GM18951 (cell line): Measurements from ENCODE around the gene CC2D2A.

ENCODE experiments used
- POLR2A ChIP-seq: IDR thresholded peaks from 4 replicates; pipeline ENCODE4 v1.6.1; 2011; ENCODE audit warnings: mild to moderate bottlenecking; ENCODE audit not compliant: insufficient read length, insufficient read depth; ENCODE audit errors: extremely low read depth
- in situ Hi-C: fragments of 300-500 bp; cut with MboI; formaldehyde crosslinking; loops from one replicate; pipeline ENCODE4 v1.12.0; 2022; ENCODE audit warnings: low sequenced_read_pairs, mixed read lengths, inconsistent platforms; ENCODE audit not compliant: unreplicated experiment

Gene CC2D2A

DNA sequence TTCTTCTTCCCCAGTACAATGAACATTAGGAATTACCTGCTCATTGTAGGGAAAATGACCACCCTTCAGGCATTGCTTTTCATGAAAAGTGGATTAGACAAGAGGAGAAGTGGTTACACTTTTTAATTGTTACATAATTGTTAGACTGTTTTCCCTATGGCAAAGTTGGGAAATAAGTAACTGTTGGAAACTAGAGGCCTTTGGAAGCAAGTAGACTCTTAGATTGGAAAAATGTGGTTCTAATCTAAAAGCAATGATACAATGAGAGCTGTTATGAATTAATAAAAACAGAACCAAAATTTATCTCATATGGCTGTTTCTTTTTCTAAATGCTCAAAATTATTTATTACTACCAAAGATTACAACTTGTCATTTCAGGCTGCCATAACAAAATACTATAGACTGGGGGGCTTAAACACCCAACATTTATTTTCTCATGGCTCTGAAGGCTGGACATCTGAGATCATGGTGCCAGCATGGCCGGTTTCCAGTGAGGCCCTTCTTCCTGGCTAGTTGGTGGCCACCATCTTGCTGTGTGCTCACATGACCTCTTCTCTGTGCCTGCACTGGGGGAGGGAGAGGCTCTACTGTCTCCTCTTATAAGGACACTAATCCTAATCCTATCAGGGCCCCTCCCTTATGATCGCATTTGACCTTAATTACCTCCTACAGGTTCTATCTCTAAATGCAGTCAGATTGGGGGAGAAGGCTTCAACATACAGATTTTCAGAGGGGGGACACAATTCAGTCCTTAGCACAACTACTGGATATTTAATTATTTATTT, 12.5 kb downstream of the CC2D2A start:
- in situ Hi-C loops: no loop called here
- no peak for TF ChIP-seq POLR2A

DNA sequence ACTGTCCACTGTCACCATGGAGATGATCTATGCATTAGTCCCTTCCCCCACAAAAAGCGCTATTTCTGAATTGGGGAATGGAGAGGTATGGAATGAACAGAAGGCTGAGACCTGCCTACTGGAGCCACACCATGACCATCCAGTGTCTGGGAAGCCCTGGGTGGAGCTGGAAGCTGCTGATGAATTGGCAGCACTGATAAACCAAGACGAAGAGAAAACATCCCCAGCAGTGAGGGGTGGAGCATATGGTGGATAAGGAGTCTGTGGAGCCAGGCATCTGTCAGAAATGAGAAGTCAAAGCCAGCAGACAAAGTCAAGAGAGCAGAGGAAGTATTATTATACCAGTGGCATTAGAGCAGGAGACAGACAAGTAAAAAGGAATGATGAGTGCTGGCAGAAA, 13.2 kb downstream of the CC2D2A start:
- in situ Hi-C loops: no loop called here
- no peak for TF ChIP-seq POLR2A

DNA sequence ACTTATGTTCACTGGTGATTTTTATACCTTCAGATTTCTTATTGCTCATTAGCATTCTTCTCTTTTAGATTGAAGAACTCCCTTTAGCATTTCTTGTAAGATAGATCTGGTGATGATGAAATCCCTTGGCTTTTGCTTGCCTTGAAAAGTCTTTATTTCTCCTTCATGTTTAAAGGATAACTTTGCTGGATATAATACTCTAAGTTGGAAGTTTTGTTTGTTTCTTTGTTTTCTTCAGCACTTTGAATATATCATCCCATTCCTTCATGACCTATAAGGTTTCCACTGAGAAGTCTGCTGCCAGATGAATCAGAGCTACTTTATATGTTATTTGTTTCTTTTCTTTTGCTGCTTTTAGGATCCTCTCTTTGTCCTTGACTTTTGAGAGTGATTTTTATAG, 18.5 kb downstream of the CC2D2A start:
- in situ Hi-C loops: no loop called here
- TF ChIP-seq POLR2A: no peak

DNA sequence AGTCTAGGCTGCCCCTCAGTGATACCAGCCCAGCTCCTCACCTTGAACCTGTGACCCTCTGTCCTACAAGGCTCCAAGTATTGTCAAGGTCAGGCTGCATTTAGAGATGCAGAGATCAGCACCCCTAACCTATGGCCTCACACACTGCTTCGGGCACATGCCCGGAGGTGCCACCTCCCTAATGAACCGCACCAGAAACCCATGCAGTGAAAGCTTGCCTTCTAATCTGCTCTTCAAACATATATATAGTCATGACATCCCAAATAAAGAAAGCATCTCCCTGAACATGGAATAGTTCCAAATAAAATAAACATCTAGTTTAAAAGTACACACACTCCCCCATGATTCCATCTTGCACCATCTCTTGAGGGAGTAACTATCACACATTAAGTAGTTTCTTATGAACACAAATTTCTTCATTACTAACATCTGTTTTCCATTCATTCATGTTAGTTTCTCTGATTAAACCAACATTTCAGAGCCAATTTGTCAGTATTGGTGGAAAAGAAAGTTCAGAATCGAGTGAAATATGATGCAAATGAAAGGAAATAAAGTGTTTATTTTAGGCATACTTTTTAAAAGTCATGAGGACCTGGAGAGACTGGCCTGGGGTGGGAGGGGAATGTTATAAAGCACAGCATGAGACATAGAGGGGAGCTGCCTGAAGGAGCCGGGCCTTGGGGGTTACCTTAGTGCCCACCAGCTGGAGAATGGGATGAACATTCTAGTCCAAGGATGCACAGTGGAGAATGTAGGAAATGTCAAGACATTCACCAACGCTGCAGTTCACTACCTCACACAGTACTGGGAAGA, 19.2 kb downstream of the CC2D2A start:
- no peak for TF ChIP-seq POLR2A
- in situ Hi-C loops: no loop called here

DNA sequence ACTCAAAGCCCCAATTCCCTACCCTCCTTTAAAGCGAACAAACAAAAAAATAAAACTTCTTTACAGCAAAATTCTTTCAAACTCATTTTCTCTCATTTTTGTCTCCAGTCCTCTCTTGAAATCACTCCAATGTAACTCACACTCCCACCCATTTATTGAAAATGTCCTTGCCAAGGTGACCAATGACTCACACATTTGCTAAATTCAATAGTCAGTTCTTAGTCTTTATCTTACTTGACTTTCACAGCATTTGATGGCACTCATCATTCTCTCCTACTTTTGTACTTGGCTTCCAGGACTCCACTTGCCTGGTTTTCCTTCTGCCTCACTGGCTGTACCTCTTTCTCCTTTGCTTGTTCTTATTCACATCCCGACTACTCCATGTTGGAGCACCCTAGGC, 19.9 kb downstream of the CC2D2A start:
- in situ Hi-C loops: no loop called here
- no peak for TF ChIP-seq POLR2A

DNA sequence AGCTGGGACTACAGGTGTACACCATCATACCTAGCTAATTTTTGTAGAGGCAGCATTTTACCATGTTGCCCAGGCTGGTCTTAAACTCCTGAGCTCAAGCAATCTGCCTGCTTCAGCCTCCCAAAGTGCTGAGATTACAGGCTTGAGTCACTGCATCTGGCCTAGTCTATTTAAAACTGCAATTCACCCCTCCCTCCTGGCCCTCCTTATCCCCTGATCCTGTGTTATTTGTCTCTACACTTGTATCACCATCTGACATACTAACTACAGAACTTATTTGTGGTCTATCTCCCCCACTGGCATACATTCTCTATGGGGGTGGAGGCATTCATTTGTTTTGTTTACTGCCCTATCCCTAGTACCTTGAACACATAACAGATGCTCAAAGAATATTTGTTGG, 23.7 kb downstream of the CC2D2A start:
- TF ChIP-seq POLR2A: no peak
- in situ Hi-C loops: no loop called here

DNA sequence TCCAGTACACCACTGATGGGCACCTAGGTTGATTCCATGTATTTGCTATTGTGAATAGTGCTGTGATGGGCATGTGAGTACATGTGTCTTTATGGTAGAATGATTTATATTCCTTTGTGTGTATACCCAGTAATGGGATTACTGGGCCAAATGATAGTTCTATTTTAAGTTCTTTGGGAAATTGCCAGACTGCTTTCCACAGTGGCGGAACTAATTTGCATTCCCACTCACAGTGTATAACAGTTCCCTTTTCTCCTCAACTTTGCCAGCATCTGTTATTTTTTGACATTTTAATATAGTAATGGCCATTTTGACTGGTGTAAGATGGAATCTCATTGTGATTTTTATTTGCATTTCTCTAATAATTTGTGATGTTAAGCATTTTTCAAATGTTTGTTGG, 25.9 kb downstream of the CC2D2A start:
- in situ Hi-C loops: no loop called here
- no peak for TF ChIP-seq POLR2A

DNA sequence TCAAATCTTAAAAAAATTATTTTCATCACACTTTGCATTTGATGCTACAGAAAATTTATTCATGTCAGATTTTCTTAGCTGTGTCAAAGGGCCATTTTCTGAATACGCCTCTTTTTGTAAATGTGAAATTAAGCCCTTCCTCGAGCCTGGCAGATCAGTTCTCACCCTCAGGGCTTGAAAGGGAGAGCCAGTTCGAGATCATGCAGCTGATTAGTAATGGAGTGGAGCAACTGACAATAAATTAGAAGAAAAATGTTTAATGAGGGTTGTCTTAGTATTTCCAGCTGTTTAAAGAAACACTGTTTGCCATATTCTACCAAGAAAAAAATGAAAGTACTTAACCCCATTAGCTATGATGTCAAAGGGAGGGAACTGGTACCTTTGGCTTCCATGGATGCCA, 28.7 kb downstream of the CC2D2A start:
- TF ChIP-seq POLR2A: no peak
- in situ Hi-C loops: no loop called here

DNA sequence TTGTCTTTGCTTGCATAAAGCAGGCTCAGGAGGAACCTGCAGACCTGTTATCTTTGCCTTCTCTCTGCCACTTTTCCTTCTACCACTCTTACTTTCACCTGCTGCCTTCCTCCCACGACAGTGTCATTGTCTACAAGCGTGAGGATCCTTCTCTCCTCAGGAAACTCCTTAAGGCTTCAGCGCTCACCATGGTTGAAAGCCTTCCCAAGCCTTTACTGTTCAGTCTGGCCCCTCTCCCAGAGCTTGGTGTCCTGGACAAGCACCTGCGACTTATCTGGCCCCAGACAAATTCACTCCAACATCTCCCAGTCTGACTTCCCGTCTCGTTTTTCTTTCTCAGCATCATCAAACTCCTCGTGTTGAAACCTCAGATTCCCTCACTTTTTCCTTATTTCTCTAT, 31.0 kb downstream of the CC2D2A start:
- TF ChIP-seq POLR2A: no peak

DNA sequence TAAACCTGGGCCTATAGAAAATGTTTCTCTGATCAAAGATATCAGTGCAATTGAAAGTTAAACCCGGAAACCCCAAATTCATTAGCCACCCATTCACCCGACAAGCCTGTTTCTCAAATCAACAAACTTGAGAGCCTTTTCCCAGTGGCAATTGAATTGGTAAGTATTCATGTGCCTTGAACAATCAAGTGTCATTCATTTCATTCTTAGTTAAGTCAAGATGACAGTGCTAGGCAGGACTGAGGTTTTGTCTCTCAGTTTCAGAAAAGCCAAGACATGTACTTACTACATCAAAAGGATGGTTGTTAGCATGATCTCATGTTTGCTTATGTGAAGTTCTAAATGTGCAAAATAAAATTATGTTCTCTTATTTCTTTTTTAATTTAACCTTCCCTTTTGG, 32.3 kb downstream of the CC2D2A start:
- in situ Hi-C loops: no loop called here
- TF ChIP-seq POLR2A: no peak

More for the DNA sequence above, 31.0 kb downstream of the CC2D2A start:
- in situ Hi-C loops: no loop called here

DNA sequence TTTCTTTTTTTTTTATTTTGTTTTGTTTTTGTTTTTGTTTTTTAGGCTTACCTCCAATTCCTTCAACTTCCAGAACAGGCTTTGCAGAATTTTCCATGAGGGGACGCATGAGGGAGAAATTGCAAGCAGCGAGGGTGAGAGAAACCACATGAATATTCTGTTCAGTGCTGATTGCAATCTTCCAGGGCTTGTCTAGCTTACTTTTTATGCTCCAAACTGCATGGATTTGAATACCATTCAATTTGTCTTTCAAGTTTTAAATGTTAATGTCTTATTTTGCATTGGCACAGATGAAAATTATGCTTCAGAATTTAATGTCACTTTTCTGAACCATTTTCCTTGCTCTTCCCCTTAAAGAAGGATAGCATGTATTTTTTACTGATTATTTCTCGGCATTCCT, 32.7 kb downstream of the CC2D2A start:
- no peak for TF ChIP-seq POLR2A
- in situ Hi-C loops: no loop called here

DNA sequence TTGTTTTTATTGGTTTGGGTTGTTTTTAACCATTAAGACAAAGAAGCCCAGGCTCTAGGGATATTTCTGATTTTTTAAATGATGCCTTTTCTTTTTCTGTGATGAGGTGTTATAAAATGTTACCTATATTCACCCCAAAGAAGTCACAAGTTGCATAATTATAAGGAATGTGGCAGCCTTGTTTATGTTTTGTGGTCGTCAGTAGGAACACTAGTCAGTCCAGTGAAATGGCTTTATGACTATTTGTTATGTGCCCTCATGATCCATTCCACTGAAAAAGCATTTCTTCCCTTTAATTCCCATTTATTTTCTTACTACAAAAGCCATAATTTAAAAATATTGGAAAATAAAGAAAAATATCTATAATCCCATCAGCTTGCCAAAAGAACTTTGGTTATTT, 34.4 kb downstream of the CC2D2A start:
- in situ Hi-C loops: no loop called here
- no peak for TF ChIP-seq POLR2A

DNA sequence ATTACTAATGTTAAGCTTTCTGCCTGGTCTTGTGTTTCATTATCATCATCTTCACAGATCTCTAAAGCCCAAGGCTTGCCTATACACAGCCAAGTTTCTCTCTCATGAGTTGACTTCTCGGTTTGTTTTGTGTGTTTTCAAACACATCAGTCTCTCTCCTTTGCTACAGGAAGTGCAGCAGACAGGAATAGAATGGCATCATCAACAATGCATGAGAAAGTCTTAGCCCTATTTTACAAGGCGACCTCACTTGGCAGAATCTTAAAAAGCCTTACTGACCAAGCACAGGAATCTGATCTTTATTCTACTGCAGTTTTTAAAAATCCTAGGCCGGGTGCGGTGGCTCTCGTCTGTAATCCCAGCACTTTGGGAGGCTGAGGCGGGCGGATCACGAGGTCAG, 36.8 kb downstream of the CC2D2A start:
- TF ChIP-seq POLR2A: no peak
- in situ Hi-C loops: no loop called here

DNA sequence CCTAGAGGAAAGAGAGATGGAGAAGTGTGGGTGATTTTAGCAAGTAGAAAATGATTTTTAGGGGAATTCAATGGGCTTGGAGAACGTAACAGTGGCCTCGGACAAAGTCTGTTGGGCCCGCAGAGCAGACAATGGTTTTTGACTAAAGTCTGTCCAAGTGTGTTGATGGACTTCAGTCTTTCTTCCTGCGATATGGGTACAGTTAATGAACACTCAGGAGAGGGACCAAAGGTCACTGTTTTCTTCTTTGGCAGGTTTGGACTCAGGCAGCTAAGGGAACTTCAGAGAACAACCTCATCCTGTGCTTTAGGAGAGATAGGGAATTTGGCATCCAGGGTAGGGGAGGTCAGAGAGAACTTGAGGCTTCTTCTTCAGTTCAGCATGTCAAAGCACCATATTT, 38.0 kb downstream of the CC2D2A start:
- TF ChIP-seq POLR2A: no peak
- in situ Hi-C loops: no loop called here
